Stomach (tissue), 9 donors: Measurements from ENCODE around the gene ACAT1. TPM values are rescaled to one million over a fixed set of nuclear protein-coding genes. Genes with fewer than 3 reads are reported as not detected.
"Not testable (repeated sequence)": the region's sequence is repeated elsewhere in the genome, so short reads cannot be mapped to it uniquely, and the experiment has no call there.

ENCODE experiments used
- DNase-seq, 2 donors: peaks; one replicate each; pipeline versions ENCODE4 v3.0.0 to v3.0.0-alpha.2; 2013 to 2019
- H3K27ac ChIP-seq, 5 donors: fragments of 200-600 bp in 4 of 5; sonication (generic) in 4 of 5; one replicate each; pipeline ENCODE4 v1.5.1; 2013 to 2019; ENCODE audit warnings: mild to moderate bottlenecking in 1 of 5, moderate library complexity in 1 of 5
- H3K27me3 ChIP-seq, 3 donors: fragments of 200-600 bp; sonication (generic); one replicate each; pipeline ENCODE4 v1.5.1; 2017 to 2019; ENCODE audit warnings: mixed run types in 1 of 3
- H3K36me3 ChIP-seq, 4 donors: fragments of 200-600 bp; sonication (generic); 1 replicate in 3 of 4; 2 replicates in 1 of 4; pipeline ENCODE4 v1.5.1; 2016 to 2019
- H3K4me1 ChIP-seq, 4 donors: fragments of 200-600 bp; sonication (generic); one replicate each; pipeline ENCODE4 v1.5.1; 2016 to 2019
- H3K4me3 ChIP-seq, 4 donors: fragments of 200-600 bp; sonication (generic) in 3 of 4; one replicate each; pipeline ENCODE4 v1.5.1; 2016 to 2019; ENCODE audit warnings: mild to moderate bottlenecking in 1 of 4
- H3K9me3 ChIP-seq, 4 donors: fragments of 200-600 bp; sonication (generic); one replicate each; pipeline ENCODE4 v1.5.1; 2016 to 2019
- CTCF ChIP-seq, 7 experiments: fragments of 450-650 bp in 4 of 7; fragments of 200-600 bp in 3 of 7; sonication (generic) in 3 of 7; IDR thresholded peaks; one replicate each; pipeline ENCODE4 v1.5.1; 2016 to 2019; ENCODE audit warnings: antibody characterized with exemption in 7 of 7, control low read depth in 2 of 7, mild to moderate bottlenecking in 1 of 7
- EP300 ChIP-seq: sonication (generic); formaldehyde crosslinking; IDR thresholded peaks from one replicate; pipeline ENCODE4 v1.6.1; 2017; ENCODE audit warnings: antibody characterized with exemption
- POLR2A ChIP-seq, 4 donors: fragments of 450-650 bp; IDR thresholded peaks; one replicate each; pipeline ENCODE4 v1.6.1; 2016; ENCODE audit warnings: antibody characterized with exemption in 4 of 4, control low read depth in 2 of 4, mild to moderate bottlenecking in 1 of 4, moderate library complexity in 1 of 4
- POLR2AphosphoS5 ChIP-seq, 3 donors: sonication (generic); formaldehyde crosslinking; IDR thresholded peaks; one replicate each; pipeline ENCODE4 v1.6.1; 2016; ENCODE audit warnings: antibody characterized with exemption in 3 of 3
- WGBS, 5 donors: extraction: QIAGEN DNeasy Blood & Tissue Kit in 3 of 5; methylation state at CpG; one replicate each; pipeline versions ENCODE4 v1.1.5 to v1.1.7; 2013 to 2018; 5-methylcytosine and 5-hydroxymethylcytosine counted together
- intact Hi-C: fragments of 100-400 bp; cut with DNase I; formaldehyde crosslinking; loops from one replicate; pipeline ENCODE4 v1.15.1; 2023; ENCODE audit warnings: low total_unique reads
- polyA plus RNA-seq, 3 donors: library from polyadenylated mRNA; stranded (reverse); fragments of 200-250 nt; gene quantifications; one replicate each; pipeline ENCODE4 v1.2.3, GENCODE V29; 2013
- total RNA-seq, 5 donors: library from RNA; depleted of rRNA; stranded (reverse); fragments of >200 nt; gene quantifications; one replicate each; pipeline versions ENCODE4 v1.1.0 to v1.2.3, GENCODE V29; 2014 to 2016
- donor health status: healthy with polysubstance abuse.
- donor health status: Bipolar disorder and iron deficiency.
- donor health status: healthy.

Gene ACAT1
- total and polyA plus RNA-seq, 8 donors = 24.1 to 162 (median 80.8) TPM

DNA sequence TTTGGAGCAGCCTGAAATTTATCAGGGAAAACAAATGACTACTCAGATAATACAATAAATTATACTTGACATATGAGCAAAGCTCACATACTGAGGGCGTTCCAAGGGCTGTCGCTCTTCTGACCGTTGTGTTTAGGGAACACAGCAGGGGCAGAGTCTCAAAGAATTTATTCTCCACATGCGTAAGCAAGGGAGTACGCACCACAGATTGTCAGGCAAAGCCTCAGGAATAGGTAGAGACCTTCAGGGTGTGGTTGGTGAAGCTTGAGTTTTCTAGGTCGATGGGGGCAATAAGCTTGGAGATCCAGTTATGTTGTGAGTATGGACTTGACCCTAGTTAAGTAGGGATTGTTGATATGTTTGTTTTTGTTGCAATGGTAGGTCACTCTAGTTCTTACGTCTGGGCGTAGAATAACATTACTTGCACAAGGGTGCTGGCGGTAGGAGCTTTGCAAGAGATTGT lies 830 bp downstream of the ACAT1 start:
- H3K27me3 ChIP-seq = no peaks in the 10 kb centered on the region
- peak in 1 of 2 donors; percentile 55 for DNase-seq

GRCh38 chr11:108125096-108125495 lies 3.7 kb downstream of the ACAT1 start:
- intact Hi-C loops = no loop called here
- Histone ChIP-seq H3K36me3 (peaks cover 0 to 22% (median 14%) of the 10 kb centered on the region in 4 donors), H3K27me3 (no peaks in the 10 kb centered on the region), H3K27ac (no peak overlapping the region), H3K9me3 (no peaks in the 10 kb centered on the region), H3K4me1 (peaks cover 21 to 61% (median 41%) of the 10 kb centered on the region in 4 donors), H3K4me3 (no peak overlapping the region)
- WGBS, 5 donors = 71 to 82% (median 73%) methylated on average over 5 of the region's 5 CpGs
- TF ChIP-seq POLR2A (IDR thresholded peaks at IDR 0.05) (no peak), EP300 (no peak), CTCF (IDR thresholded peaks at IDR 0.05) (no peak), POLR2AphosphoS5 (IDR thresholded peaks at IDR 0.05) (no peak)
- no peak for DNase-seq

More for the DNA sequence above, 830 bp downstream of the ACAT1 start:
- Histone ChIP-seq H3K9me3 (no peaks in the 10 kb centered on the region), H3K36me3 (peaks cover 0 to 7% (median 2%) of the 10 kb centered on the region in 4 donors), H3K4me3 (peak overlapping the region; percentile 70 to 89 (median 81)), H3K4me1 (peaks cover 21 to 45% (median 41%) of the 10 kb centered on the region in 4 donors), H3K27ac (peak overlapping the region; percentile 59 to 96 (median 92))
- TF ChIP-seq POLR2AphosphoS5 (IDR thresholded peaks at IDR 0.05) = peak in 2 of 3 donors; percentile 13
- TF ChIP-seq EP300 = no peak
- no peak for TF ChIP-seq CTCF (IDR thresholded peaks at IDR 0.05)
- no peak for TF ChIP-seq POLR2A (IDR thresholded peaks at IDR 0.05)
- intact Hi-C loops = no loop called here
- WGBS, 5 donors = 12 to 28% (median 19%) methylated on average over 9 of the region's 9 CpGs

GRCh38 chr11:108128772-108129171 lies 7.4 kb downstream of the ACAT1 start:
- WGBS, 5 donors = 94 to 100% (median 98%) methylated on average over 2 of the region's 2 CpGs
- Histone ChIP-seq H3K4me1 (peaks cover 6 to 50% (median 18%) of the 10 kb centered on the region in 4 donors), H3K27me3 (no peaks in the 10 kb centered on the region), H3K9me3 (no peaks in the 10 kb centered on the region), H3K36me3 (peaks cover 0 to 40% (median 28%) of the 10 kb centered on the region in 4 donors), H3K27ac (no peak overlapping the region), H3K4me3 (no peak overlapping the region)
- intact Hi-C loops = no loop called here
- no peak for DNase-seq
- no peak for TF ChIP-seq CTCF (IDR thresholded peaks at IDR 0.05)
- no peak for TF ChIP-seq POLR2AphosphoS5 (IDR thresholded peaks at IDR 0.05)
- no peak for TF ChIP-seq POLR2A (IDR thresholded peaks at IDR 0.05)
- no peak for TF ChIP-seq EP300

DNA sequence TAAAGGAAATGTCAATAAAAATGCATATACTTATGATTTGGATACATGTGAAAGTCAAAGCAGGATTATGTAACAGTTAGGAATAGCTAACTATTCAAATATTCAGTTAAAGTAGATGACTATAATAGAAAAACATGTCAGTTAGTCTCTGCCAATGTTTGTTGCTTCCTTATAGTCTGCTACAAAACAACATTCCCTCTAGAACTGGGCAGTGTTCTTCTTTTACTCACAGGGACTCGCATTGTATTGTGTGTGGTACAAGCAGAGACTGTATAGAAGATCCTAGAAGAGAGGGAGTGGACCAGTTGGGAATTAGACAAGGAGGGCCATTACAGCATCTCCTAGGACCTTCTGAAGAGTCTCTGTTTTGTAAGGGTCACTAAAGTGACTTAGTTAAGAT lies 10.6 kb downstream of the ACAT1 start:
- H3K27me3 ChIP-seq = no peaks in the 10 kb centered on the region
- no peak overlapping the region for H3K27ac ChIP-seq
- DNase-seq = no peak
- H3K4me3 ChIP-seq = no peak overlapping the region
- WGBS, 5 donors = 90 to 97% (median 94%) methylated on average over 1 of the region's 1 CpG
- H3K4me1 ChIP-seq = peaks cover 0 to 43% (median 5%) of the 10 kb centered on the region in 4 donors
- TF ChIP-seq EP300 (no peak), CTCF (IDR thresholded peaks at IDR 0.05) (no peak), POLR2AphosphoS5 (IDR thresholded peaks at IDR 0.05) (no peak), POLR2A (IDR thresholded peaks at IDR 0.05) (no peak)
- intact Hi-C loops = no loop called here
- H3K9me3 ChIP-seq = no peaks in the 10 kb centered on the region
- peaks cover 0 to 62% (median 48%) of the 10 kb centered on the region in 4 donors for H3K36me3 ChIP-seq

GRCh38 chr11:108132993-108133538 lies 11.7 kb downstream of the ACAT1 start:
- H3K9me3 ChIP-seq, DNase-seq, H3K27me3 ChIP-seq, H3K4me3 ChIP-seq, intact Hi-C loops, H3K27ac ChIP-seq: not testable (repeated sequence)
- H3K36me3 ChIP-seq = peaks cover 5 to 66% (median 51%) of the 10 kb centered on the region in 4 donors
- 93 to 100% (median 97%) methylated on average over 2 of the region's 2 CpGs for WGBS, 5 donors
- H3K4me1 ChIP-seq = peaks cover 0 to 32% (median 5%) of the 10 kb centered on the region in 4 donors
